GM18526 (cell line): ENCODE results near the gene TTC16.

ENCODE experiments used
- POLR2A ChIP-seq: IDR thresholded peaks from 3 replicates; pipeline ENCODE4 v1.6.1; 2011; ENCODE audit not compliant: insufficient read length; ENCODE audit errors: extremely low read depth

The TTC16 gene

GRCh38 chr9:127758843-127759242 is 43.0 kb downstream of the TTC16 start:
- TF ChIP-seq POLR2A: no peak

GRCh38 chr9:127761061-127761460 is 45.2 kb downstream of the TTC16 start:
- TF ChIP-seq POLR2A: no peak

GRCh38 chr9:127761491-127761956 is 45.6 kb downstream of the TTC16 start:
- TF ChIP-seq POLR2A: no peak

- no peak for TF ChIP-seq POLR2A
Observed at GRCh38 chr9:127762111-127762676, 46.3 kb downstream of the TTC16 start.

- TF ChIP-seq POLR2A: no peak
Observed at GRCh38 chr9:127763918-127764384, 48.1 kb downstream of the TTC16 start.

- no peak for TF ChIP-seq POLR2A
Observed at GRCh38 chr9:127765418-127765817, 49.5 kb downstream of the TTC16 start.

GRCh38 chr9:127767410-127767809 is 51.5 kb downstream of the TTC16 start:
- TF ChIP-seq POLR2A: no peak

GRCh38 chr9:127767909-127768331 is 52.0 kb downstream of the TTC16 start:
- TF ChIP-seq POLR2A: no peak

GRCh38 chr9:127768698-127769097 is 52.8 kb downstream of the TTC16 start:
- TF ChIP-seq POLR2A: no peak

- no peak for TF ChIP-seq POLR2A
Observed at GRCh38 chr9:127769101-127769500, 53.2 kb downstream of the TTC16 start.

- TF ChIP-seq POLR2A: no peak
Observed at GRCh38 chr9:127769929-127770582, 54.2 kb downstream of the TTC16 start.

GRCh38 chr9:127770583-127770904 is 54.7 kb downstream of the TTC16 start:
- no peak for TF ChIP-seq POLR2A

- no peak for TF ChIP-seq POLR2A
Observed at GRCh38 chr9:127770905-127771569, 55.2 kb downstream of the TTC16 start.

GRCh38 chr9:127771570-127772189 is 55.8 kb downstream of the TTC16 start:
- no peak for TF ChIP-seq POLR2A

GRCh38 chr9:127772603-127773002 is 56.7 kb downstream of the TTC16 start:
- no peak for TF ChIP-seq POLR2A

GRCh38 chr9:127773272-127773671 is 57.4 kb downstream of the TTC16 start:
- no peak for TF ChIP-seq POLR2A
